KMS-11 (cell line): Measurements from ENCODE around the gene PATE1.
"Not testable (repeated sequence)": the region's sequence is repeated elsewhere in the genome, so short reads cannot be mapped to it uniquely, and the experiment has no call there.

Experiments used
- H2AFZ ChIP-seq: fragments of 200-600 bp; sonication (generic); 2 replicates; pipeline ENCODE4 v1.6.1; 2016; ENCODE audit warnings: antibody characterized with exemption, mixed run types, low read depth
- H3K27ac ChIP-seq: fragments of 200-600 bp; sonication (generic); 2 replicates; pipeline ENCODE4 v1.6.1; 2016; ENCODE audit warnings: mild to moderate bottlenecking, mixed run types
- H3K27me3 ChIP-seq: fragments of 200-600 bp; sonication (generic); 2 replicates; pipeline ENCODE4 v1.6.1; 2017; ENCODE audit warnings: mild to moderate bottlenecking, low read depth, mixed run types, moderate library complexity; ENCODE audit not compliant: insufficient read depth
- H3K36me3 ChIP-seq: fragments of 200-600 bp; sonication (generic); 2 replicates; pipeline ENCODE4 v1.6.1; 2017; ENCODE audit warnings: mild to moderate bottlenecking, mixed run types; ENCODE audit not compliant: insufficient read depth
- H3K4me1 ChIP-seq: fragments of 200-600 bp; sonication (generic); 2 replicates; pipeline ENCODE4 v1.6.1; 2016; ENCODE audit warnings: mild to moderate bottlenecking, low read depth, mixed run types; ENCODE audit not compliant: poor library complexity, severe bottlenecking
- H3K4me2 ChIP-seq: fragments of 200-600 bp; sonication (generic); 2 replicates; pipeline ENCODE4 v1.7.0; 2016; ENCODE audit warnings: mild to moderate bottlenecking, mixed run types
- H3K4me3 ChIP-seq: fragments of 200-600 bp; sonication (generic); IDR thresholded peaks from 2 replicates; pipeline ENCODE4 v1.6.1; 2017; ENCODE audit warnings: low read depth, low read length, mixed read lengths; ENCODE audit not compliant: insufficient read depth
- H3K79me2 ChIP-seq: fragments of 200-600 bp; sonication (generic); 2 replicates; pipeline ENCODE4 v1.6.1; 2016; ENCODE audit warnings: low read depth, mixed run types; ENCODE audit not compliant: insufficient read depth
- H3K9ac ChIP-seq: fragments of 200-600 bp; sonication (generic); 2 replicates; pipeline ENCODE4 v1.6.1; 2016; ENCODE audit warnings: mild to moderate bottlenecking, mixed run types
- H4K20me1 ChIP-seq: fragments of 200-600 bp; sonication (generic); 2 replicates; pipeline ENCODE4 v1.6.1; 2016; ENCODE audit warnings: mild to moderate bottlenecking, mixed run types; ENCODE audit not compliant: insufficient read depth
- TF ChIP-seq, protein P1 (sequence below): fragments of 200-600 bp; sonication (generic); conservative IDR thresholded peaks from 2 replicates; pipeline ENCODE4 v1.6.1; 2017; ENCODE audit warnings: low read depth, mild to moderate bottlenecking, antibody characterized with exemption, low read length, moderate library complexity, mixed read lengths

PATE1 gene, protein sequence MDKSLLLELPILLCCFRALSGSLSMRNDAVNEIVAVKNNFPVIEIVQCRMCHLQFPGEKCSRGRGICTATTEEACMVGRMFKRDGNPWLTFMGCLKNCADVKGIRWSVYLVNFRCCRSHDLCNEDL

DNA sequence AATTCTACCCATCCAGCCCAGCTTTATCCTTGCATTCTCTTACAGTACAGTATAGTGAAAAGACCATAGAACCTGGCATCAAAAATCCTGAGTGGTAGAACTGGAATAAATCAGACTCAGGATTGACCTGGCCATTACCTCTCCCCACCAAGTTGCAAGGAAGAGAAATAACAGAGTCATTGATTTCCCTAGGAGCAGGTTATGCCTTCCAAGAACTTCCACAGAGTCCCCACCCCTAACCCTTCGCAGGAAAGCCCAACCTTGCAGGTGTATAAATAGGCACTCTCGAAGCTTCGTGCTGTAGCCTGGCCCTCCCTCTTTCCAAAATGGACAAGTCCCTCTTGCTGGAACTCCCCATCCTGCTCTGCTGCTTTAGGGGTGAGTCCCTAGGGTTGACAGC lies at the start of gene PATE1:
Gene PATE1 (plus strand): TSS at position 301 of the 400 bp plus-strand sequence. CDS start 26 bp downstream, at position 327.
- no peak within 1 kb of the TSS for H3K4me2 ChIP-seq
- H3K4me1 ChIP-seq: no peaks in the 10 kb centered on the region
- H4K20me1 ChIP-seq: no peaks in the 10 kb centered on the region
- H3K4me3 ChIP-seq: no peak within 1 kb of the TSS
- no peaks in the 10 kb centered on the region for H3K79me2 ChIP-seq
- H3K27me3 ChIP-seq: no peaks in the 10 kb centered on the region
- H3K9ac ChIP-seq: no peak within 1 kb of the TSS
- H3K27ac ChIP-seq: no peak within 1 kb of the TSS
- H2AFZ ChIP-seq: no peak within 1 kb of the TSS
- TF ChIP-seq, protein P1, sequence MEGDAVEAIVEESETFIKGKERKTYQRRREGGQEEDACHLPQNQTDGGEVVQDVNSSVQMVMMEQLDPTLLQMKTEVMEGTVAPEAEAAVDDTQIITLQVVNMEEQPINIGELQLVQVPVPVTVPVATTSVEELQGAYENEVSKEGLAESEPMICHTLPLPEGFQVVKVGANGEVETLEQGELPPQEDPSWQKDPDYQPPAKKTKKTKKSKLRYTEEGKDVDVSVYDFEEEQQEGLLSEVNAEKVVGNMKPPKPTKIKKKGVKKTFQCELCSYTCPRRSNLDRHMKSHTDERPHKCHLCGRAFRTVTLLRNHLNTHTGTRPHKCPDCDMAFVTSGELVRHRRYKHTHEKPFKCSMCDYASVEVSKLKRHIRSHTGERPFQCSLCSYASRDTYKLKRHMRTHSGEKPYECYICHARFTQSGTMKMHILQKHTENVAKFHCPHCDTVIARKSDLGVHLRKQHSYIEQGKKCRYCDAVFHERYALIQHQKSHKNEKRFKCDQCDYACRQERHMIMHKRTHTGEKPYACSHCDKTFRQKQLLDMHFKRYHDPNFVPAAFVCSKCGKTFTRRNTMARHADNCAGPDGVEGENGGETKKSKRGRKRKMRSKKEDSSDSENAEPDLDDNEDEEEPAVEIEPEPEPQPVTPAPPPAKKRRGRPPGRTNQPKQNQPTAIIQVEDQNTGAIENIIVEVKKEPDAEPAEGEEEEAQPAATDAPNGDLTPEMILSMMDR: no peak
- H3K36me3 ChIP-seq: no peaks in the 10 kb centered on the region

DNA sequence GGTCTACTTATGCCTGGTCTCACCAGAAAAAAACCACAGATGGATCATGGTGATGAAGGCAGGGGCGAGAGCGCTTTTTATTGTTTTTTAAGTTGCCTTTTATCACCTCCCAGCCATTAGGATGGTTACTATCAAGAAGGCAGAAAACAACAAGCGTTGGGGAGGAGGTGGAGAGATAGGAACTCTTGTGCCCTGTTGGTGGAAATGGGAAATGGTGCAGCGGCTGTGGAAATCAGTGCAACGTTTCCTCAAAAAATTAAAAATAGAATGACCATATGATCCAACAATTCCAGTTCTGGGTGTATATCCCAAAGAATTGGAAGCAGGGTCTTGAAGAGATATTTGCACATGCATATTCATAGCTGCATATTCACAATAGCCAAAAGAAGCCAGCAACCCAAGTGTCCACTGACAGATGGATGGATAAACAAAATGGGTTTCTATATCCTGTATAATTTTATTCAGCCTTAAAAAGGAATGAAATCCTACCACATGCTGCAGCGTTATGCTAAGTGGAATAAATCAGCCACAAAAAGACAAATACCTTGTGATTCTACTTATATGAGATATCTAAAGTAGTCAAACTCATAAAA lies 45.0 kb upstream of the PATE1 start:
- Histone ChIP-seq H3K36me3 (no peaks in the 10 kb centered on the region), H3K9ac (no peak overlapping the region), H3K27ac (no peak overlapping the region), H4K20me1 (no peaks in the 10 kb centered on the region), H3K4me3 (no peak overlapping the region), H3K79me2 (no peaks in the 10 kb centered on the region), H2AFZ (no peak overlapping the region), H3K27me3 (no peaks in the 10 kb centered on the region), H3K4me2 (no peak overlapping the region), H3K4me1 (no peaks in the 10 kb centered on the region)
- TF ChIP-seq, protein P1: no peak

DNA sequence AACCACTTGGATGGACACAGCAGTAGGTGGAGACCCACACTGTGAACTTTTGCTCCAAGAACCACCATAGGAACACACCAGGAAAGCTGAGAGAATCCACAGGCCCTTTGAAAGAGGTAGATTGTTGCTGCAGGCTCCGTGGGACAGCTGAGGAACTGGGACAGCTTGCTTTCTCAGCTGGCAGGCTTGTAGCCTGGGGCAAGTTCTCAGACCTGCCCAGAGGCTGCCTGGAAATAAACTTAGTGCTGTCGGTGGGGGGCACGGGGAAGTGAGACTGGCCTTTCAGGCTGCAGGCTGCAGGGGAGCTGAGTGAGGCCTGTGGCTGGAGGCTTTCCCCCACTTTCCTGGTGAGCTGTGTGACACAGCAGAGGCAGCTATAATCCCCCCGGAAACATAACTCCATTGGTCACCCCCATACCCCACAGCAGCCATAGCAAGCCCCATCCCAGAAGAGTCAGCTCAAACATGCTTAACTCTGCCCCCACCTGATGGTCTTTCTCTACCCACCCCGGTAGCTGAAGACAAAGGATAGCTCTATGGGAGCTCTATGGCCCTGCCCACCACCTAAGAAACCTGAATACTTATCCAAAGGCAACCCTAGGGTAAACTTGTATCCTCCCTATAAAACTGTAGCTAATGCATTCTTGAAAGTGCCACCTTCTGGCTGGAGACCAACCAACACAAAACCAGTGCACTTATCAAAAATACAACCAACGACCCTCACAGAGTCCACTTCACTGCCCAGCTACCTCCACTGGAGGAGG lies 44.0 kb upstream of the PATE1 start:
- Histone ChIP-seq H3K79me2 (no peaks in the 10 kb centered on the region), H3K9ac (no peak overlapping the region), H3K4me3 (no peak overlapping the region), H3K36me3 (no peaks in the 10 kb centered on the region), H4K20me1 (no peaks in the 10 kb centered on the region), H2AFZ (no peak overlapping the region), H3K27me3 (no peaks in the 10 kb centered on the region), H3K4me1 (no peaks in the 10 kb centered on the region), H3K27ac (no peak overlapping the region), H3K4me2 (no peak overlapping the region)
- TF ChIP-seq, protein P1: no peak

DNA sequence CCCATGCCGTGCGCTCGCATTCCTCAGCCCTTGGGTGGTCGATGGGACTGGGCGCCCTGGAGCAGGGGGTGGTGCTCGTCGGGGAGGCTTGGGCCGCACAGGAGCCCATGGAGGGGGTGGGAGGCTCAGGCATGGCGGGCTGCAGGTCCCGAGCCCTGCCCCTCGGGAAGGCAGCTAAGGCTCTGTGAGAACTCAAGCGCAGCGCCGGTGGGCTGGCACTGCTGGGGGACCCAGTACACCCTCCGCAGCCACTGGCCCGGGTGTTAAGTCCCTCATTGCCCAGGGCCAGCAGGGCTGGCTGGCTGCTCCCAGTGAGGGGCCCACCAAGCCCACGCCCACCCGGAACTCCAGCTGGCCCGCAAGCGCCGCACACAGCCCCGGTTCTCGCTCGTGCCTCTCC lies 41.4 kb upstream of the PATE1 start:
- H3K79me2 ChIP-seq, H3K4me1 ChIP-seq, H4K20me1 ChIP-seq, H3K27me3 ChIP-seq, H3K27ac ChIP-seq, H3K36me3 ChIP-seq, H2AFZ ChIP-seq, H3K9ac ChIP-seq, H3K4me2 ChIP-seq, H3K4me3 ChIP-seq: not testable (repeated sequence)

DNA sequence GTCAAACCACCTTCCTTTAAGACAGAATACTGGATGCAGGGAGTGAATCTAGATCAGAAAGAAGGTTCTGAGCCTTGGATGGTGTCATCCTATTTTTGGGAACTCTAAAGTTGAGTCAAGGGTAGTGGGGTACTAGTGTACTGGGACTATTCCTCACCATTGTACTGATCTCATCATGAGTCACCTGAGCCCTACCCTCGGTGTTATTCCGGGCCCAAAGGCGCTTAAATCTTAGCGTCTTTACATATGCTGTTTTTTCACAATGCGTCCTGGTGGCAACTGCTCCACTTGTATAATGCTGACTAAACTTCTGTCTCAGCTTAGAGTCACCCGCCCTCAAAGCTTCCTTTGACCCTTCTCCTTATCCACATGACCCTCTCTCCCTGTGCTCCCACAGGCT lies 25.3 kb upstream of the PATE1 start:
- Histone ChIP-seq H3K36me3 (no peaks in the 10 kb centered on the region), H3K4me3 (no peak overlapping the region), H3K4me1 (no peaks in the 10 kb centered on the region), H3K27ac (no peak overlapping the region), H3K79me2 (no peaks in the 10 kb centered on the region), H3K9ac (no peak overlapping the region), H3K27me3 (no peaks in the 10 kb centered on the region), H3K4me2 (no peak overlapping the region), H4K20me1 (no peaks in the 10 kb centered on the region), H2AFZ (no peak overlapping the region)
- TF ChIP-seq, protein P1: no peak
